ENCODE data around the gene SMIM24.

Gene SMIM24

DNA sequence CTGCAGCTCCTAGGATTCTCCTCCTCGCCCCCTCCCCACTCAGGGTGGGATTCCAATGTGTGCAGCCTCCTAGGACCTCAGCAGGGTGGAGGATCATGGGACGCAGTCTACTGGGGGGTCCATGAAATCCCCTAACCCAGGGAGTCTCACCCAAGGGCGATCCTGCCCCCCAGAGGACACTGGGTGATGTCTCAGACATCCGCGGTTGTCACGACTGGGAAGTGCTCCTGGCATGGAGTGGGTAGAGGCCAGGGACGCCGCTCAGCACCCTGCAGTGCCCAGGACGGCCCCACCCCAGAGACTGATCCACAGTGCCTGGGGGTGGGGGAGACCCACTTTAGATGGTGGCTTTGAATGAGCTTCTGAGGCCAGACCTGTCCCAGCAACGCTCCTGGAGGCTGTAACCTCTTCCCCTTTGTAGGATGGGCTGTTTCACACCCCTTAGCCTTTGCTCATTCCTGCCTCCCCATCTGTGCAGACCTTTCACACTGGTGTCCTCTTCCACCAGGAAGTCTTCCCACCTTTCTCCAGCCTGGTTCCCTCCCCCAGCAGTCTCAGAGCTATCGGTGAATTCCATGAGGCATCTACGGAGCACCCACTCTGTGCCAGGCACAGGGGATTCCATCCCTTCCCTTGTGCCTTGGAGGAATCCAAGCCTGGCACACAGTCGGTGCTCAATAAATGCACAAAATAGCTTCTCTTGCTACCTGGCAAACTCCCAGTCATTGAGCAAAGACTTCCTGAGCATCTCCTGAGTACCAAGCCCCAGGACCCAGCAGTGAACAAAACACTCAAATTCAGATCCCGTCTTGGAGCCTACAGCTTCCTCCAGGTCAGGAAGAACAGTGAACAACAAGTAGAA is 10.5 kb downstream of the SMIM24 start:
- peak overlapping the region; percentile 27 to 42 for H3K27ac ChIP-seq
- no peak for TF ChIP-seq CTCF (IDR thresholded peaks at IDR 0.05)
- no peak for DNase-seq (ENCODE audit: low spot score)
- no peak overlapping the region for H3K4me3 ChIP-seq

DNA sequence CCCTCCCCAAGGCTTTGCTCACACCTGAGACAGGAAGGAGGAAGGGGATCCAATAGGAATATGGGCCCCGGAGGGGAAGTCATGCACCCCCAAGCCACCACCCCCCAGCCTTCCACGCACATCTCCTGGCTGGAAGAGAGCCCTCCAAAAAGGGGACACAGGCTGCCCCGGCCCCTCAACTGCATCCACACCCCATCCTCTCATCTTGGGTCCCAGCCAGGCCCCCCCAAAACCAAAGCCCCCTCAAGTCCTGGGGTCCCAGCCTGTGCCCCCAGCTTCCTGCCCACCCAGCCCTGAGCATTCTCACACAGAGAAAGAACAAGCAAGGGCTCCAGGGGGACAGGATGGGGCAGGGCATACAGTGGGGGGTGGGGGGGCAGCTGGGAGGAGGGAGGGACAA is 12.1 kb downstream of the SMIM24 start:
- H3K27ac ChIP-seq, result peak overlapping the region; percentile 76 to 83
- no peak for TF ChIP-seq CTCF (IDR thresholded peaks at IDR 0.05)
- no peak for DNase-seq (ENCODE audit: low spot score)
- H3K4me3 ChIP-seq, result no peak overlapping the region

DNA sequence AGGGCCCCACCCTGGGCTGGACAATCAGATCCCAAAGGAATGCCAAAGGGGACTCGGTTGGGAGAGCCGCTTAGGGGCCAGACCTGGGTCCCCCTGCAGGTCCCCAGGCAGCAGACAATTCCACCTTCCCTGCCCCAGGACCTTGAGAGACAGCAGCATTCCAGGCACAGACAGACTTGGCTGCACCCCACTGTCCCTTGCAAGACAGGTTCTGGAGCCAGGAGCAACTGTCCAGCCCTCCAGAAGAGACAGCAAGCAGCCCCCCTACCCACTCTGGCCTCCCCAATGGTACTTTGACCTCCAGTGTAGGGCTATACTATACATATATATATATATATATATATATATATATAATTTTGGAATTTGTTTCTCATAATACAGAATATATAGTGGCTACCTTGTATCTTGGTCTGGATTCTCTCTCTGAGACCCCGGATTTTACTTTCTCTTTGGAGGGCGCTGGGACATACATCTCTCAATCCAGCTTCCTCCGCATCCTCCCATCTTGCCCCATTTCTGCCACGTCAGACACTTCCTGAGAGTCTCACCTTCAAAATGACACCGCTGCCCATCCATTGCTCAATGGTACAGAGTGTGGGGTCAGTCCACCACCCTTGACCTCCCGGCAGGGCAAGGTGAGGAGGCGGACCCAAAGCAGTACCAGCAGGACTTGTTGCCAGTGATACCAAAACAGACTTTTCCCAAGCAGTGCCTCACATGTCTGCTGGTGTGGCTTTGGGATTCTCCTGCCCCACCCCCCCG is 12.7 kb downstream of the SMIM24 start:
- Histone ChIP-seq H3K4me3 (no peak overlapping the region), H3K27ac (peak overlapping the region; percentile 83 to 89)
- TF ChIP-seq CTCF (IDR thresholded peaks at IDR 0.05), result no peak
- no peak for DNase-seq (ENCODE audit: low spot score)

- Histone ChIP-seq H3K4me3 (no peak overlapping the region), H3K27ac (peak overlapping the region; percentile 83 to 89)
- TF ChIP-seq CTCF (IDR thresholded peaks at IDR 0.05), result no peak
- DNase-seq (ENCODE audit: low spot score), result peak; percentile 93
These were observed 13.7 kb downstream of the SMIM24 start for GRCh38 chr19:3466635-3467034.

GRCh38 chr19:3465552-3465951 is 14.8 kb downstream of the SMIM24 start:
- peak overlapping the region; percentile 83 to 89 for H3K27ac ChIP-seq

DNA sequence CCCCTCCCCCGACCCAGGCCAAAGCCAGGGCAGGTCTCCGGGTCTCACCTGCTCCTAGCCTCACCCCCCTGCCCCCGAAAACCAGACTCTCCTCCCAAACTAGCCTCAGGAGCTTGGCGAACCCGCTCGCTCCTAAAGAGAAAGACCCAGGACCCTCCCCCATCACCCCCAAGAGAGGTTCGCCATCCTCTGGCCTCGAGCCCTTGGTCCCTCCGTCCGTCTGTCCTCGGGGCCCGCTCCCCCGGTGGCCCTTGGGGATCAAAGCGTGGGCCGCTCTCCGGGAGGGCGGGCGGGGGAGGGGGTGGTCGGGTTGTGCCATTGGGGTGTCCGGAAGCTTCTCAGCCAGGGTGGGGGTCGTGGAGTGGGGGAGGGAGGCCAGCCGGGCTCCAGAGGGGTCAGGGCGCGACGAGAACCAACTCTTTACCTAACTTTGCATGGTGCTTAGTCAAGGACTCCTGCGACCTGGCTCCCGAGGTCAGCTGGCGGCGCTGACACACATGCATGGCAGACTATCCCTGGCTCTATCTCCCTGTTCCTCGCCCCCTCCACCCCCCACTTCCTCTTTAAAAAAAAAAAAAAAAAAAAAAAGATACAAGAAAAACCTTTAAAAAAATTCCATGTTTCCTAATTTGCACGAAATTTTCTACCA is 15.6 kb downstream of the SMIM24 start:
- no peak for TF ChIP-seq CTCF (IDR thresholded peaks at IDR 0.05)
- DNase-seq (ENCODE audit: low spot score), result no peak
- Histone ChIP-seq H3K4me3 (no peak overlapping the region), H3K27ac (peak overlapping the region; percentile 57 to 86)

More at GRCh38 chr19:3465552-3465951, 14.8 kb downstream of the SMIM24 start:
- no peak for DNase-seq (ENCODE audit: low spot score)
- TF ChIP-seq CTCF (IDR thresholded peaks at IDR 0.05), result no peak
- H3K4me3 ChIP-seq, result no peak overlapping the region
